Uterus (tissue), 2 donors: ENCODE results near the gene DPH5.

Source experiments
- CTCF ChIP-seq, 4 experiments: fragments of 200-600 bp in 2 of 4; fragments of 450-650 bp in 2 of 4; sonication (generic) in 2 of 4; IDR thresholded peaks; one replicate each; pipeline ENCODE4 v1.5.1; 2016 to 2019; ENCODE audit warnings: antibody characterized with exemption in 4 of 4, mild to moderate bottlenecking in 2 of 4, moderate library complexity in 1 of 4
- POLR2A ChIP-seq, 2 donors: fragments of 450-650 bp; IDR thresholded peaks; one replicate each; pipeline ENCODE4 v1.6.1; 2016; ENCODE audit warnings: antibody characterized with exemption in 2 of 2, mild to moderate bottlenecking in 1 of 2, moderate library complexity in 1 of 2

DNA sequence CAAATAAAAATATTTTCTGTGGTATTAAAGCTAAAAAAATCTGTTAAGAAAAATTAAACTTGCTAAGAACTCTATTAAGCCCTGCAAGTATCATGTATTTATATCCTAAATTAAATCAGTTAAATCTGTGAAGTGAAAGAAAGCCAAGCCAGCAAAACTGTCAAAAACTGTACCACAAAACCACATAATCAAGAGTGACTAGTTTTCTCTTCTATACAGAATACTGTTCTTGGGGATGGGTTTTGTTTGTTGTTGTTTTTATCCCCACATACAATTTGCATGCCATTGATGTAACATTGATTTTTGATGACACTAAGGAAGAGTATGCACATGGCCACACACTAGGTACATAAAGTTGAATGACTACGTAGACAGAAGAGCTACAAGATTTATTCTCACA lies 20.4 kb downstream of the DPH5 start:
- TF ChIP-seq CTCF (IDR thresholded peaks at IDR 0.05) (no peak), POLR2A (IDR thresholded peaks at IDR 0.05) (no peak)
